GM12878 (cell line): ENCODE measurements around the gene STEAP3. TPM values are rescaled to one million over a fixed set of nuclear protein-coding genes. Genes with fewer than 3 reads are reported as not detected.

Experiments used
- ATAC-seq: fragments of 200-7000 bp; cut with Tn5 transposase; 3 replicates; pipeline ENCODE4 v1.9.1; 2020; ENCODE audit warnings: mild to moderate bottlenecking, moderate library complexity
- BruUV-seq: library from RNA; stranded (reverse); fragments of 400-500 nt; replicated peaks from 2 replicates; lab custom pipeline; 2021; lab: Mats Ljungman, UMichigan
- CTCF ChIA-PET: fragments of 300-600 bp; sonication (Branson Sonifier 250); formaldehyde crosslinking; extraction: SDS; loops from one replicate; lab custom pipeline; 2021; ENCODE audit warnings: inconsistent platforms; lab: Yijun Ruan, JAX
- POLR2A ChIA-PET: fragments of 350-600 bp; formaldehyde crosslinking; extraction: SDS; loops from one replicate; lab custom pipeline; 2021; ENCODE audit warnings: inconsistent platforms; lab: Charles Lee
- RAD21 ChIA-PET: fragments of 300-600 bp; sonication (Branson Sonifier 250); formaldehyde crosslinking; loops from one replicate; lab custom pipeline; 2023; ENCODE audit warnings: antibody characterized with exemption; ENCODE audit not compliant: unreplicated experiment; lab: Charles Lee
- SMC1A ChIA-PET: fragments of 300-600 bp; sonication (Branson Sonifier 250); formaldehyde crosslinking; loops from one replicate; lab custom pipeline; 2023; ENCODE audit not compliant: unreplicated experiment, uncharacterized antibody; lab: Charles Lee
- DNase-seq: peaks from one replicate; pipeline ENCODE4 v3.0.0-alpha.2; 2011; ENCODE audit warnings: low read depth, low spot score
- FAIRE-seq: peaks from 3 replicates; lab custom pipeline; 2011; peaks lifted over from hg19 to GRCh38; lab: Jason Lieb, UNC
- H2AFZ ChIP-seq: 2 replicates; pipeline ENCODE4 v1.6.0; 2011; ENCODE audit warnings: low read depth, low read length, control low read depth; ENCODE audit not compliant: control insufficient read depth
- H3K27ac ChIP-seq: 2 replicates; pipeline ENCODE4 v1.5.1; 2011; ENCODE audit warnings: control low read depth; ENCODE audit not compliant: control insufficient read depth, insufficient read depth
- H3K27me3 ChIP-seq, 2 experiments: replicated peaks in 1 of 2; 2 replicates each; pipeline versions ENCODE4 v1.6.0 to v1.6.1; 2011; ENCODE audit warnings: low read length in 1 of 2; ENCODE audit not compliant: control insufficient read depth in 2 of 2, insufficient read depth in 2 of 2
- H3K36me3 ChIP-seq, 2 experiments: 2 replicates each; pipeline ENCODE4 v1.5.1; 2011; ENCODE audit warnings: low read length in 1 of 2; ENCODE audit not compliant: control insufficient read depth in 2 of 2, insufficient read depth in 2 of 2
- H3K4me1 ChIP-seq: 2 replicates; pipeline ENCODE4 v1.6.1; 2011; ENCODE audit warnings: mild to moderate bottlenecking, low read length, moderate library complexity, mixed read lengths; ENCODE audit not compliant: control insufficient read depth, insufficient read depth
- H3K4me2 ChIP-seq: 2 replicates; pipeline ENCODE4 v1.6.0; 2011; ENCODE audit warnings: control low read depth; ENCODE audit not compliant: control insufficient read depth, insufficient read depth
- H3K4me3 ChIP-seq: fragments of 200-600 bp; sonication (generic); 2 replicates; pipeline ENCODE4 v1.5.1; 2016
- H3K79me2 ChIP-seq: 2 replicates; pipeline ENCODE4 v1.6.0; 2011; ENCODE audit warnings: low read length; ENCODE audit not compliant: control insufficient read depth, insufficient read depth
- H3K9ac ChIP-seq: 2 replicates; pipeline ENCODE4 v1.8.0; 2011; ENCODE audit warnings: low read length, control low read depth, mixed read lengths; ENCODE audit not compliant: control insufficient read depth, insufficient read depth
- H3K9me3 ChIP-seq: replicated peaks from 3 replicates; pipeline ENCODE4 v1.5.1; 2011; ENCODE audit warnings: mild to moderate bottlenecking, low read length; ENCODE audit not compliant: control insufficient read depth, insufficient read depth
- H4K20me1 ChIP-seq: 2 replicates; pipeline ENCODE4 v1.6.0; 2011; ENCODE audit not compliant: control insufficient read depth, insufficient read depth
- BCLAF1 ChIP-seq: fragments of 450-650 bp; IDR thresholded peaks from 2 replicates; pipeline ENCODE4 v1.6.1; 2017; ENCODE audit warnings: antibody characterized with exemption, mild to moderate bottlenecking, moderate library complexity
- BRCA1 ChIP-seq: IDR thresholded peaks from 2 replicates; pipeline ENCODE4 v1.6.1; 2011; ENCODE audit warnings: low read depth, low read length, improper control_type of control experiment
- CHD1 ChIP-seq: IDR thresholded peaks from 2 replicates; pipeline ENCODE4 v1.6.1; 2012; ENCODE audit warnings: low read depth, low read length, improper control_type of control experiment
- CUX1 ChIP-seq: IDR thresholded peaks from 2 replicates; pipeline ENCODE4 v1.6.1; 2012; ENCODE audit warnings: improper control_type of control experiment, low read depth, low read length; ENCODE audit not compliant: insufficient replicate concordance
- HDGF ChIP-seq: fragments of 450-650 bp; IDR thresholded peaks from 2 replicates; pipeline ENCODE4 v1.6.1; 2016; ENCODE audit warnings: antibody characterized with exemption
- IKZF1 ChIP-seq: fragments of 450-650 bp; conservative IDR thresholded peaks from 2 replicates; pipeline ENCODE4 v1.6.1; 2017; ENCODE audit warnings: antibody characterized with exemption, mild to moderate bottlenecking
- MEF2B ChIP-seq: fragments of 450-650 bp; IDR thresholded peaks from 2 replicates; pipeline ENCODE4 v1.6.1; 2018; ENCODE audit warnings: mild to moderate bottlenecking, moderate library complexity; ENCODE audit not compliant: partially characterized antibody, poor library complexity, severe bottlenecking
- RUNX3 ChIP-seq: IDR thresholded peaks from 2 replicates; pipeline ENCODE4 v1.6.1; 2012; ENCODE audit warnings: low read length, inconsistent platforms
- SMAD5 ChIP-seq: IDR thresholded peaks from 2 replicates; pipeline ENCODE4 v1.6.1; 2016; ENCODE audit warnings: antibody characterized with exemption, low read depth
- SMARCA5 ChIP-seq: fragments of 450-650 bp; IDR thresholded peaks from 2 replicates; pipeline ENCODE4 v1.6.1; 2017; ENCODE audit warnings: mild to moderate bottlenecking
- SMC3 ChIP-seq: IDR thresholded peaks from 2 replicates; pipeline ENCODE4 v1.6.1; 2011; ENCODE audit warnings: low read length, improper control_type of control experiment, borderline replicate concordance
- USF2 ChIP-seq: IDR thresholded peaks from 2 replicates; pipeline ENCODE4 v1.6.1; 2011; ENCODE audit warnings: low read depth, low read length, improper control_type of control experiment, borderline replicate concordance
- WRNIP1 ChIP-seq: IDR thresholded peaks from 2 replicates; pipeline ENCODE4 v1.6.1; 2011; ENCODE audit warnings: low read depth, low read length, improper control_type of control experiment, borderline replicate concordance
- WGBS: methylation state at CpG from one replicate; pipeline ENCODE4 v1.1.6; 2016; ENCODE audit warnings: low lambda C conversion rate; ENCODE audit not compliant: insufficient replicate concordance, insufficient coverage; ENCODE audit errors: missing lambda C conversion rate; 5-methylcytosine and 5-hydroxymethylcytosine counted together
- in situ Hi-C: fragments of 300-500 bp; cut with MboI; formaldehyde crosslinking; loops from 9 replicates; pipeline ENCODE4 v1.14.3; 2018; ENCODE audit warnings: mixed read lengths
- intact Hi-C: fragments of 100-400 bp; cut with micrococcal nuclease; formaldehyde crosslinking; loops from one replicate; pipeline ENCODE4 v1.14.2; 2022; ENCODE audit not compliant: unreplicated experiment
- polyA plus RNA-seq, 11 experiments: library from polyadenylated mRNA; depleted of rRNA in 4 of 11; unstranded in 6 of 11; stranded (reverse) in 5 of 11; fragments of >200 nt; fragmentation: Nextera tagmentation in 4 of 11; fragmentation: Illumina TruSeq in 1 of 11; extraction: Ambion mirVana in 4 of 11; extraction: Trizol in 1 of 11; gene quantifications; 1 replicate in 1 of 11; 2 replicates in 10 of 11; pipeline versions ENCODE4 v1.2.1 to v1.2.3, GENCODE V29; 2011 to 2016; ENCODE audit warnings: inconsistent platforms in 2 of 11, missing spikeins in 2 of 11, low read depth in 1 of 11
- total RNA-seq, 4 experiments: library from RNA; depleted of rRNA in 3 of 4; stranded (reverse); fragments of >200 nt in 3 of 4; fragmentation: Illumina TruSeq in 1 of 4; extraction: Trizol in 1 of 4; gene quantifications; 2 replicates each; pipeline versions ENCODE4 v1.2.1 to v1.2.3, GENCODE V29; 2013 to 2021

The STEAP3 gene
- total and polyA plus RNA-seq, 10 of the 15 experiments (the other 5 are each of a cell fraction or from before 2014, with no cell fraction given) = 0.42 to 8.3 (median 4.8) TPM

GRCh38 chr2:119228136-119228535 is 4.5 kb downstream of the STEAP3 start (continued):
- TF ChIP-seq BCLAF1 (no peak), SMARCA5 (no peak), USF2 (no peak), IKZF1 (no peak)

- H3K4me3 ChIP-seq = no peak overlapping the region
- WGBS = 73% methylated on average over 7 of the region's 7 CpGs
- no peaks in the 10 kb centered on the region for H3K27me3 ChIP-seq
- H3K79me2 ChIP-seq = no peaks in the 10 kb centered on the region
- intact Hi-C loops = no loop called here
- H3K4me1 ChIP-seq = peaks cover 20% of the 10 kb centered on the region
- in situ Hi-C loops = no loop called here
- ChIA-PET CTCF (interaction anchor here (0.6 kb wide), 1 partner anchor 108 kb away, joined by 3 read pairs; no protein-coding TSS in a partner anchor), SMC1A (no interaction called here), RAD21 (no interaction called here), POLR2A (no interaction called here)
- DNase-seq (no peak), ATAC-seq (no peak), FAIRE-seq (no peak)
- no peak overlapping the region for H3K4me2 ChIP-seq
- no peak overlapping the region for H3K9ac ChIP-seq
- no peaks in the 10 kb centered on the region for H3K9me3 ChIP-seq
- TF ChIP-seq HDGF = no peak
- TF ChIP-seq WRNIP1 = no peak
- no peak for TF ChIP-seq SMAD5
- TF ChIP-seq CHD1 = no peak
- TF ChIP-seq RUNX3 = no peak
- TF ChIP-seq MEF2B = no peak
- no peak for TF ChIP-seq CUX1
- TF ChIP-seq BRCA1 = no peak
- TF ChIP-seq SMC3 = no peak
- no peak overlapping the region for H2AFZ ChIP-seq
- H4K20me1 ChIP-seq = no peaks in the 10 kb centered on the region
- no peaks in the 10 kb centered on the region for H3K36me3 ChIP-seq
- H3K27ac ChIP-seq = no peak overlapping the region
- no TSS peak for BruUV-seq
Measured at GRCh38 chr2:119228964-119229363, 5.3 kb downstream of the STEAP3 start.
